Measurements from ENCODE around the gene CNKSR3.

DNA sequence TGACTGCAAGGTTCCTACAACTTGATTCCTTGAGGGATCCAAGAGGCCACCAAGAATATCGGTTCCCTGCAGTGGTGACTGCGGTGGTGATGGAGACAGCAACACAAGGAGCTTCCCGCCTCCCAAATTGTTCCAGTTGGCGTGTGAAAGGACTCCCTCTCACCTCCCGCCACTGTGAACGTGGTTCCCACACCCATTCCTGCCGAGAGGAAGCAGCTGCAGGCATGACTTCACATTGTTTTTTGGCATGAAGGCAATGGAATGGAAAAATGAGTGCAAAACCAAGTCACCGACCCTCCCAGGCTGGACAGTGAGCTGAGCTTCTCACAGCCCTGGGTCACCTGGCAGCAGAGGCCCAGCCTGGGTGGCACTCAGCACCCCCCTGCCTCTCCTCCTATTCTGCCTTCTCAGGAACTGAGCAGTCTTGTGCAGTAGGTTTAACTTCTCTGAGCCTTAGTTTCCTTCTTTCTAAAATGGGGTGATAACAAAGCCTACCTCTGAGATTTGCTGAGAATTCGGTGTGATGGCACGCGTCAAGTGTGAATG lies 75.0 kb downstream of the CNKSR3 start:
- TF ChIP-seq EP300 (IDR thresholded peaks at IDR 0.05) (no peak), POLR2A (IDR thresholded peaks at IDR 0.05) (no peak)

Data from suprapubic skin (tissue), 2 donors.